Measurements from ENCODE around the gene CPSF4L. TPM values are rescaled to one million over a fixed set of nuclear protein-coding genes. Genes with fewer than 3 reads are reported as not detected.

CPSF4L gene
- total and polyA plus RNA-seq, 2 of the 13 experiments (the other 11 are each of a cell fraction or from before 2014, with no cell fraction given), result 0.73 to 1.6 TPM

- no peak; the same call in 1 of the 2 replicates for TF ChIP-seq ZNF687 (CRISPR knock-in tag; IDR thresholded peaks at IDR 0.05)
- TF ChIP-seq, protein P1, sequence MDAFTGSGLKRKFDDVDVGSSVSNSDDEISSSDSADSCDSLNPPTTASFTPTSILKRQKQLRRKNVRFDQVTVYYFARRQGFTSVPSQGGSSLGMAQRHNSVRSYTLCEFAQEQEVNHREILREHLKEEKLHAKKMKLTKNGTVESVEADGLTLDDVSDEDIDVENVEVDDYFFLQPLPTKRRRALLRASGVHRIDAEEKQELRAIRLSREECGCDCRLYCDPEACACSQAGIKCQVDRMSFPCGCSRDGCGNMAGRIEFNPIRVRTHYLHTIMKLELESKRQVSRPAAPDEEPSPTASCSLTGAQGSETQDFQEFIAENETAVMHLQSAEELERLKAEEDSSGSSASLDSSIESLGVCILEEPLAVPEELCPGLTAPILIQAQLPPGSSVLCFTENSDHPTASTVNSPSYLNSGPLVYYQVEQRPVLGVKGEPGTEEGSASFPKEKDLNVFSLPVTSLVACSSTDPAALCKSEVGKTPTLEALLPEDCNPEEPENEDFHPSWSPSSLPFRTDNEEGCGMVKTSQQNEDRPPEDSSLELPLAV (CRISPR knock-in tag; conservative IDR thresholded peaks at IDR 0.05; ENCODE audit: low read depth), result no peak
- TF ChIP-seq PAX8 (CRISPR knock-in tag; IDR thresholded peaks at IDR 0.05; ENCODE audit: borderline replicate concordance), result no peak
- TF ChIP-seq, protein P2, sequence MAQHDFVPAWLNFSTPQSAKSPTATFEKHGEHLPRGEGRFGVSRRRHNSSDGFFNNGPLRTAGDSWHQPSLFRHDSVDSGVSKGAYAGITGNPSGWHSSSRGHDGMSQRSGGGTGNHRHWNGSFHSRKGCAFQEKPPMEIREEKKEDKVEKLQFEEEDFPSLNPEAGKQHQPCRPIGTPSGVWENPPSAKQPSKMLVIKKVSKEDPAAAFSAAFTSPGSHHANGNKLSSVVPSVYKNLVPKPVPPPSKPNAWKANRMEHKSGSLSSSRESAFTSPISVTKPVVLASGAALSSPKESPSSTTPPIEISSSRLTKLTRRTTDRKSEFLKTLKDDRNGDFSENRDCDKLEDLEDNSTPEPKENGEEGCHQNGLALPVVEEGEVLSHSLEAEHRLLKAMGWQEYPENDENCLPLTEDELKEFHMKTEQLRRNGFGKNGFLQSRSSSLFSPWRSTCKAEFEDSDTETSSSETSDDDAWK (CRISPR knock-in tag; IDR thresholded peaks at IDR 0.05), result no peak
- no peak for TF ChIP-seq GZF1 (CRISPR knock-in tag; IDR thresholded peaks at IDR 0.05)
- TF ChIP-seq ZNF280D (CRISPR knock-in tag; IDR thresholded peaks at IDR 0.05), result no peak; the same call in 1 of the 2 replicates
- TF ChIP-seq GRHL1 (CRISPR knock-in tag; conservative IDR thresholded peaks at IDR 0.05), result no peak
- no peak for TF ChIP-seq KDM6A (CRISPR knock-in tag; IDR thresholded peaks at IDR 0.05; ENCODE audit: low read depth)
- no peak for TF ChIP-seq ZNF224 (CRISPR knock-in tag; IDR thresholded peaks at IDR 0.05)
- peak; percentile 74; the same call in 1 of the 2 replicates for TF ChIP-seq CHD4 (IDR thresholded peaks at IDR 0.05; ENCODE audit: borderline replicate concordance, low read length)
- no peak for TF ChIP-seq ARID2 (CRISPR knock-in tag; IDR thresholded peaks at IDR 0.05; ENCODE audit: borderline replicate concordance)
- peak; percentile 29; the same call in 1 of the 2 replicates for TF ChIP-seq ZNF350 (CRISPR knock-in tag; IDR thresholded peaks at IDR 0.05; ENCODE audit: borderline replicate concordance, low read depth)
- no peak for TF ChIP-seq MIXL1 (CRISPR knock-in tag; IDR thresholded peaks at IDR 0.05)
- TF ChIP-seq ZNF589 (CRISPR knock-in tag; conservative IDR thresholded peaks at IDR 0.05), result no peak; the same call in 1 of the 2 replicates
Measured at GRCh38 chr17:73232587-73233373, 28.9 kb downstream of the CPSF4L start (continued).

All from HepG2 (cell line).